Pancreas (tissue), 10 donors: ENCODE data around the gene DNAL1. TPM values are rescaled to one million over a fixed set of nuclear protein-coding genes. Genes with fewer than 3 reads are reported as not detected.

ENCODE experiments used
- ATAC-seq, 4 donors: fragments of 200-7000 bp; cut with Tn5 transposase; one replicate each; pipeline versions ENCODE4 v1.8.0 to v1.9.1; 2020; ENCODE audit warnings: mild to moderate bottlenecking in 4 of 4, moderate library complexity in 4 of 4
- DNase-seq, 6 donors: peaks; one replicate each; pipeline ENCODE4 v3.0.0-alpha.2; 2020
- FAIRE-seq: peaks from 2 replicates; lab custom pipeline; 2012; peaks lifted over from hg19 to GRCh38; lab: Jason Lieb, UNC
- H3K27ac ChIP-seq, 4 donors: fragments of 200-600 bp; sonication (generic); 1 replicate in 3 of 4; 2 replicates in 1 of 4; pipeline versions ENCODE4 v1.5.0 to v1.8.0; 2020
- H3K27me3 ChIP-seq, 4 donors: fragments of 200-600 bp; one replicate each; pipeline ENCODE4 v1.8.0; 2021
- H3K36me3 ChIP-seq, 3 donors: fragments of 200-600 bp; sonication (generic) in 1 of 3; one replicate each; pipeline versions ENCODE4 v1.5.0 to v1.8.0; 2020 to 2021
- H3K4me1 ChIP-seq, 3 donors: fragments of 200-600 bp; one replicate each; pipeline ENCODE4 v1.8.0; 2021
- H3K4me3 ChIP-seq, 4 donors: fragments of 200-600 bp; sonication (generic) in 2 of 4; one replicate each; pipeline versions ENCODE4 v1.5.0 to v1.8.0; 2020 to 2021
- H3K9me3 ChIP-seq, 4 donors: fragments of 200-600 bp; one replicate each; pipeline ENCODE4 v1.8.0; 2021
- CTCF ChIP-seq, 4 donors: fragments of 200-600 bp; sonication (generic) in 3 of 4; IDR thresholded peaks; one replicate each; pipeline versions ENCODE4 v1.5.0 to v1.8.0; 2021; ENCODE audit warnings: antibody characterized with exemption in 4 of 4
- WGBS, 2 donors: extraction: QIAGEN DNeasy Blood & Tissue Kit; methylation state at CpG; one replicate each; pipeline ENCODE4 v1.1.7; 2013; 5-methylcytosine and 5-hydroxymethylcytosine counted together
- intact Hi-C, 3 donors: fragments of 100-400 bp; cut with DNase I; formaldehyde crosslinking; loops; one replicate each; pipeline versions ENCODE4 v1.11.1 to v1.14.2; 2022
- polyA plus RNA-seq, 2 donors: library from polyadenylated mRNA; stranded (reverse); fragments of 200-250 nt; gene quantifications; one replicate each; pipeline ENCODE4 v1.2.3, GENCODE V29; 2013
- total RNA-seq, 6 donors: library from RNA; stranded (reverse); fragmentation: NEBNext Ultra II Directional in 4 of 6; extraction: Animal tissue kit (Norgen Biotek cat#: 25700) in 4 of 6; gene quantifications; one replicate each; pipeline versions ENCODE4 v1.2.1 to v1.2.4, GENCODE V29; 2021 to 2023
- donor health status: healthy with polysubstance abuse.
- donor health status: DM: no; HTN: no; CAD: no; lungs with moderate emphysema.
- donor health status: DM: no; HTN: no; CAD: no.
- donor health status: control.
- donor health status: control.
- donor health status: Bipolar disorder and iron deficiency.
- donor health status: DM: yes; HTN: yes; CAD: no.
- donor health status: DM: no; HTN: no; CAD: no.
- donor health status: DM: no; HTN: no; CAD: no.
- donor health status: DM: yes; HTN: yes; CAD: no.

DNAL1 gene
- total and polyA plus RNA-seq, 8 donors = 3.2 to 9.2 (median 5.2) TPM

DNA sequence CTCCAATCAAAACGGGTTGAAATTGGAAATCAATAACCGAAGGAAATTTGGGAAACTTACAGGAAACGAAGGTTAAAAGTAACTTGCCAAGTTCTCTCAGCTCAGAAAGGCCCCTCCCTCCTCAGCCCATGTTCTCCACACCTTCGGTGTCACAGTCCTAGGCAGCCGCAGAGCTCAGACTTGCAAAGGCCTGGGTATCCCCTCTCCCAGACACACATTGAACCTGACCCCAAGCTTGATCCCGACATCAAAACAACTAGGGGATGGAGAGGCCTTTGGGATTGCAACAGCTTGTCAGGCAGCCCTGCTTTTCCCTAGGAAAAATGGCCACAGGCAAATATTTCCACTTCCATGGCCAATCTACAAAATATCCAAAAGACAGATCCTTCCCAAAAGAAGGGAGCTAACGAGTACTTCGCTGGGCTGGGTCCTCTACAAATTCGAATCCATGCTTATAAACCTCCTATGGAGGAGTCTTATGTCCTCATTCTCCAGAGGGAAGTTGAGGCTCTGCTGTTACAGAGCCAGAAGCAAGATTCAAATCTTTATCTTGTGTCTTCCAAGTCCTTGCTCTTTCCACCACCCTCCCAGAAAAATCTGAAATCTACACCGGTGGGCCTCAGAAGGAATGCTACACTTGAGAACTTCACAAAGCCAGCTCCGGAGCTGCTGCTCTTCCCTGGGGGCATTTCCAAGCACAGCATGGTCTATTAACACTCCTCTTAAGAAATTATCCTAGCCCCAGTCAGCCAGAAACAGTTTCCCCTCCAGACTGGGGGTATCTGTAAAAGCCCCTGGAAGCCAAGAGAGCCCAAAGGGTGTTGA, 105.1 kb downstream of the DNAL1 start:
- Histone ChIP-seq H3K4me1 (peaks cover 47 to 77% (median 54%) of the 10 kb centered on the region in 3 donors), H3K27me3 (no peaks in the 10 kb centered on the region), H3K27ac (no peak overlapping the region), H3K36me3 (no peaks in the 10 kb centered on the region), H3K4me3 (no peak overlapping the region), H3K9me3 (no peaks in the 10 kb centered on the region)
- 55 to 60% methylated on average over 11 of the region's 11 CpGs for WGBS, 2 donors
- TF ChIP-seq CTCF (IDR thresholded peaks at IDR 0.05) = no peak
- intact Hi-C loops = no loop called here
- no peak for ATAC-seq
- DNase-seq = no peak
- FAIRE-seq = no peak

- intact Hi-C loops = no loop called here
- 2 to 4% methylated on average over 3 of the region's 3 CpGs for WGBS, 2 donors
- DNase-seq (peak in 2 of 6 donors; percentile 52 to 62), ATAC-seq (peak in 3 of 4 donors; percentile 39 to 67 (median 47)), FAIRE-seq (no peak)
- Histone ChIP-seq H3K4me3 (no peak overlapping the region), H3K36me3 (no peaks in the 10 kb centered on the region), H3K27ac (no peak overlapping the region), H3K9me3 (no peaks in the 10 kb centered on the region), H3K27me3 (no peaks in the 10 kb centered on the region), H3K4me1 (peaks cover 48 to 77% (median 60%) of the 10 kb centered on the region in 3 donors)
- TF ChIP-seq CTCF (IDR thresholded peaks at IDR 0.05) = no peak
Observed at GRCh38 chr14:73750531-73750901, 105.7 kb downstream of the DNAL1 start.

- H3K9me3 ChIP-seq = no peaks in the 10 kb centered on the region
- no peak for TF ChIP-seq CTCF (IDR thresholded peaks at IDR 0.05)
- FAIRE-seq (no peak), DNase-seq (no peak), ATAC-seq (no peak)
- WGBS, 2 donors = 74 to 86% methylated on average over 7 of the region's 7 CpGs
- no peak overlapping the region for H3K4me3 ChIP-seq
- peak overlapping the region in 2 of 4 donors; percentile 52 to 83 for H3K27ac ChIP-seq
- intact Hi-C loops = no loop called here
- H3K4me1 ChIP-seq = peaks cover 50 to 77% (median 64%) of the 10 kb centered on the region in 3 donors
- H3K27me3 ChIP-seq = no peaks in the 10 kb centered on the region
- H3K36me3 ChIP-seq = no peaks in the 10 kb centered on the region
Observed at GRCh38 chr14:73751157-73751691, 106.4 kb downstream of the DNAL1 start.

GRCh38 chr14:73752297-73752992, 107.7 kb downstream of the DNAL1 start:
- DNase-seq = peak in 3 of 6 donors; percentile 58 to 75 (median 68)
- Histone ChIP-seq H3K27me3 (no peaks in the 10 kb centered on the region), H3K36me3 (no peaks in the 10 kb centered on the region), H3K9me3 (no peaks in the 10 kb centered on the region), H3K4me3 (no peak overlapping the region), H3K27ac (peak overlapping the region; percentile 39 to 83 (median 48)), H3K4me1 (peaks cover 42 to 79% (median 69%) of the 10 kb centered on the region in 3 donors)
- no peak for TF ChIP-seq CTCF (IDR thresholded peaks at IDR 0.05)
- intact Hi-C loops = no loop called here
- WGBS, 2 donors = 59 to 65% methylated on average over 7 of the region's 7 CpGs
- FAIRE-seq = no peak
- peak; percentile 19 to 51 (median 44) for ATAC-seq

Other genes with a start within 250 kb of the DNAL1 start
- gene NUMB, start 186.4 kb upstream of the DNAL1 start, total RNA-seq = 10 to 100 TPM; 25.1 to 53.8 (median 33.6) TPM
- 10 to 100 TPM; 23.9 to 28.8 TPM for gene NUMB, start 186.4 kb upstream of the DNAL1 start, polyA plus RNA-seq
- 1 to 10 TPM; 4.3 to 8.0 (median 6.6) TPM for gene RIOX1, start 154.1 kb upstream of the DNAL1 start, total RNA-seq
- 1 to 10 TPM; 4.1 to 4.3 TPM for gene RIOX1, start 154.1 kb upstream of the DNAL1 start, polyA plus RNA-seq
- 1 to 10 TPM in 5 of 6 donors, under 1 TPM in 1; 0.69 to 2.8 (median 1.5) TPM for gene ACOT1, start 107.8 kb upstream of the DNAL1 start, total RNA-seq
- gene ACOT1, start 107.8 kb upstream of the DNAL1 start, polyA plus RNA-seq = 1 to 10 TPM; 1.0 to 1.5 TPM
- under 1 TPM in 5 of 6 donors, not detected in 1; 0.09 to 0.22 (median 0.14) TPM for gene HEATR4, start 86.0 kb upstream of the DNAL1 start, total RNA-seq
- under 1 TPM; 0.05 to 0.65 TPM for gene HEATR4, start 86.0 kb upstream of the DNAL1 start, polyA plus RNA-seq
- gene ACOT2, start 75.8 kb upstream of the DNAL1 start, total RNA-seq = 10 to 100 TPM in 3 of 6 donors, 1 to 10 TPM in 3; 4.4 to 11.6 (median 9.3) TPM
- 10 to 100 TPM in 1 of 2 donors, 1 to 10 TPM in 1; 9.3 to 12.8 TPM for gene ACOT2, start 75.8 kb upstream of the DNAL1 start, polyA plus RNA-seq
- gene ACOT4, start 53.1 kb upstream of the DNAL1 start, total RNA-seq = 1 to 10 TPM in 4 of 6 donors, under 1 TPM in 1, not detected in 1; 0.59 to 1.9 (median 1.2) TPM
- gene ACOT4, start 53.1 kb upstream of the DNAL1 start, polyA plus RNA-seq = under 1 TPM; 0.68 to 0.75 TPM
- not detected for gene ACOT6, start 32.5 kb upstream of the DNAL1 start, total RNA-seq
- not detected for gene ACOT6, start 32.5 kb upstream of the DNAL1 start, polyA plus RNA-seq
- 10 to 100 TPM in 2 of 6 donors, 1 to 10 TPM in 4; 2.8 to 11.7 (median 6.5) TPM for gene PNMA1, start 69.4 kb downstream of the DNAL1 start, total RNA-seq
- 10 to 100 TPM in 1 of 2 donors, 1 to 10 TPM in 1; 6.2 to 25.4 TPM for gene PNMA1, start 69.4 kb downstream of the DNAL1 start, polyA plus RNA-seq
- gene PTGR2, start 206.8 kb downstream of the DNAL1 start, total RNA-seq = 1 to 10 TPM; 3.8 to 6.9 (median 5.2) TPM
- gene PTGR2, start 206.8 kb downstream of the DNAL1 start, polyA plus RNA-seq = 1 to 10 TPM; 3.5 to 7.2 TPM
- 10 to 100 TPM; 13.3 to 24.2 (median 15.8) TPM for gene ZNF410, start 241.9 kb downstream of the DNAL1 start, total RNA-seq
- 10 to 100 TPM; 15.3 to 23.4 TPM for gene ZNF410, start 241.9 kb downstream of the DNAL1 start, polyA plus RNA-seq